ENCODE data around the gene EGLN1. TPM values are rescaled to one million over a fixed set of nuclear protein-coding genes. Genes with fewer than 3 reads are reported as not detected.
A peak's percentile ranks its signal among the peaks of the same experiment; 100 is the strongest.

The EGLN1 gene
- total RNA-seq, 2 experiments from 2014 or later: 19.0 to 36.6 TPM

DNA sequence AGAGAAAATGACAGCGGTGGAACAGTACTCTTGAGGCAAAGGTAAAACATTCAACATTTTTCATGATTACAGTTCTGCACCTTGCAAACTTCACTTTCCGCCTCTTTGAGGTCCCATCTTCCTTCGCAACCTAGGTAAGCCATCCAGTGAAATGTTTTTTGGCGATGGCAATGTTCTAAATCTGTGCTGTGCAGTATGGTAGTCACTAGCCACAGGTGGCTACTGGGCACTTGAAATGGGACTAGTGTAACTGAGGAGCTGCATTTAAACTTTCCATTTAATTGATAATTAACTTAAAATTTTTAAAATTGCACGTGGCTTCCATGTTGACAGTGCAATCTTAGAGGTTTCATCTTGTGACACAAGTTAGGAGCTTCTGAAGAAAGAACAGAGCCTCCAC, 97.4 kb downstream of the EGLN1 start:
- POLR2A ChIA-PET: interaction anchor here (0.9 to 1.9 kb wide), 2 partner anchors 10 to 13 kb away, joined by 3 to 10 read pairs; partner anchors contain the start of gene EXOC8
- Histone ChIP-seq H3K9me2 (ENCODE audit: insufficient read depth, low read length) (no peaks in the 10 kb centered on the region), H3K27ac (ENCODE audit: low read depth, low read length, poor library complexity, severe bottlenecking) (no peak overlapping the region), H3K36me3 (ENCODE audit: insufficient read depth, low read length) (no peaks in the 10 kb centered on the region), H3K9me3 (ENCODE audit: low read length) (no peaks in the 10 kb centered on the region), H3K4me1 (ENCODE audit: insufficient read depth, low read length, poor library complexity, severe bottlenecking) (no peaks in the 10 kb centered on the region), H3K4me3 (ENCODE audit: low read depth, low read length, poor library complexity, severe bottlenecking) (no peak overlapping the region), H3K4me2 (ENCODE audit: low read length) (no peak overlapping the region), H2AFZ (ENCODE audit: low read length) (no peak overlapping the region), H4K20me1 (ENCODE audit: insufficient read depth, low read length) (0 out of 2 replicates have a peak, but pooled peaks cover 4% of the 10 kb centered on the region), H3K79me2 (ENCODE audit: insufficient read depth, low read depth, low read length) (no peaks in the 10 kb centered on the region)
- CTCF ChIA-PET (ENCODE audit: unreplicated experiment): no interaction called here
- no TSS peak for BruUV-seq (replicated peaks)
- intact Hi-C loops (cut with micrococcal nuclease; ENCODE audit: unreplicated experiment): no loop called here
- DNase-seq (ENCODE audit: low spot score): no peak
- no peak for TF ChIP-seq EZH2phosphoT487 (IDR thresholded peaks at IDR 0.05; ENCODE audit: borderline replicate concordance, low read depth, low read length)
- TF ChIP-seq, protein P1, sequence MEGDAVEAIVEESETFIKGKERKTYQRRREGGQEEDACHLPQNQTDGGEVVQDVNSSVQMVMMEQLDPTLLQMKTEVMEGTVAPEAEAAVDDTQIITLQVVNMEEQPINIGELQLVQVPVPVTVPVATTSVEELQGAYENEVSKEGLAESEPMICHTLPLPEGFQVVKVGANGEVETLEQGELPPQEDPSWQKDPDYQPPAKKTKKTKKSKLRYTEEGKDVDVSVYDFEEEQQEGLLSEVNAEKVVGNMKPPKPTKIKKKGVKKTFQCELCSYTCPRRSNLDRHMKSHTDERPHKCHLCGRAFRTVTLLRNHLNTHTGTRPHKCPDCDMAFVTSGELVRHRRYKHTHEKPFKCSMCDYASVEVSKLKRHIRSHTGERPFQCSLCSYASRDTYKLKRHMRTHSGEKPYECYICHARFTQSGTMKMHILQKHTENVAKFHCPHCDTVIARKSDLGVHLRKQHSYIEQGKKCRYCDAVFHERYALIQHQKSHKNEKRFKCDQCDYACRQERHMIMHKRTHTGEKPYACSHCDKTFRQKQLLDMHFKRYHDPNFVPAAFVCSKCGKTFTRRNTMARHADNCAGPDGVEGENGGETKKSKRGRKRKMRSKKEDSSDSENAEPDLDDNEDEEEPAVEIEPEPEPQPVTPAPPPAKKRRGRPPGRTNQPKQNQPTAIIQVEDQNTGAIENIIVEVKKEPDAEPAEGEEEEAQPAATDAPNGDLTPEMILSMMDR (conservative IDR thresholded peaks at IDR 0.05; ENCODE audit: low read length): no peak

DNA sequence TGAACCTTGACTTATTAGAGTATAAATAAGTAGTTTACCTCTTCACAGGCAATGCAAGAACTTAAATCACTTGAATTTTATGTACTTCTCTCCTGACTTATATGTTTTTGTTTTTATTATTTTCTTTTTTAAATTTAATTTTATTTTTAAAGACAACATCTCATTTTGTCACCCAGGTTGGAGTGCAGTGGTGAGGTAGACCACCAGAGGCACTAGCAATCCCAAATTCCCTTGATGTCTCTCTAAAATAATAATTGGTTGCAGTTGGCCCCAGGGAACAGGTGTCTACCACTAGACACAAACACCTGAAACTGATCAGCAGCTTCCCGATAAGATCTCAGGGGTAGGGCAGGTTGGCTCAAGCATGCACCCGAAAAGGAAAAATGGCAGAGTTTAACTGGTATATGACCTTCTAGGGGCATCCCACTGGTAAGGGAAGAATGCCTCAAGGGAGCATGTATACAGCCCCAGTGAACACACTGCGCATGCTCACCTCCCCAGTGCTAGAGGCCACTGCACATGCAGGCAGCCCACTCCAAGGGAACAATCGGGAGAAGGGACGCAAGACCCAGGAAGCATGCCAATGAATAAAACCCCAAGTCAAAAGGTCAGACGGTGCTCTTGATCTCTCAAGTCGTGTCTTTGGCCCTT, 99.1 kb downstream of the EGLN1 start:
- Histone ChIP-seq H3K36me3 (ENCODE audit: insufficient read depth, low read length) (no peaks in the 10 kb centered on the region), H2AFZ (ENCODE audit: low read length) (no peak overlapping the region), H3K9me3 (ENCODE audit: low read length) (no peaks in the 10 kb centered on the region), H3K4me3 (ENCODE audit: low read depth, low read length, poor library complexity, severe bottlenecking) (no peak overlapping the region), H3K4me1 (ENCODE audit: insufficient read depth, low read length, poor library complexity, severe bottlenecking) (no peaks in the 10 kb centered on the region), H4K20me1 (ENCODE audit: insufficient read depth, low read length) (0 out of 2 replicates have a peak, but pooled peaks cover 4% of the 10 kb centered on the region), H3K27ac (ENCODE audit: low read depth, low read length, poor library complexity, severe bottlenecking) (no peak overlapping the region), H3K9me2 (ENCODE audit: insufficient read depth, low read length) (no peaks in the 10 kb centered on the region), H3K4me2 (ENCODE audit: low read length) (no peak overlapping the region), H3K79me2 (ENCODE audit: insufficient read depth, low read depth, low read length) (no peaks in the 10 kb centered on the region)
- ChIA-PET CTCF (ENCODE audit: unreplicated experiment) (no interaction called here), POLR2A (no interaction called here)
- no peak for TF ChIP-seq EZH2phosphoT487 (IDR thresholded peaks at IDR 0.05; ENCODE audit: borderline replicate concordance, low read depth, low read length)
- TF ChIP-seq, protein P1 (conservative IDR thresholded peaks at IDR 0.05; ENCODE audit: low read length): peak; percentile 44; the same call in 1 of the 2 replicates
- BruUV-seq (replicated peaks): no TSS peak
- DNase-seq (ENCODE audit: low spot score): no peak
- intact Hi-C loops (cut with micrococcal nuclease; ENCODE audit: unreplicated experiment): no loop called here

DNA sequence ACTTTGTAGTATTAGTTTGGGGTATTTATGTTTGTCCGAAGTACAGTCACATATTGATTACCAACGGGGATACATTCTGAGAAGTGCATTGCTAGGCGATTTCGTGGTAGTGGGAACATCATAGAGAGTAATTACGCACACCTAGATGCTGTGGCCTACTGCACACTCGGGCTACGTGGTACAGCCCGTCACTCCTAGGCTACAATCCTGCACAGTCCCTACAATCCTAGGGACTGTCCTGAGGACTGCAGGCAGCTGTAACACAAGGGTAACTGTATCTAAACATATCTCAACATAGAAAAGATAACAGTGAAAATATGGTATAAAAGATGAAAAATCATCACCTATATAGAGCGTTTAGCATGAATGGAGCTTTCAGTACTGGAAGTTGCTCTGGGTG, 103.0 kb downstream of the EGLN1 start:
- no peaks in the 10 kb centered on the region for H3K36me3 ChIP-seq (ENCODE audit: insufficient read depth, low read length)
- H3K4me3 ChIP-seq (ENCODE audit: low read depth, low read length, poor library complexity, severe bottlenecking): no peak overlapping the region
- no peak overlapping the region for H3K27ac ChIP-seq (ENCODE audit: low read depth, low read length, poor library complexity, severe bottlenecking)
- no TSS peak for BruUV-seq (replicated peaks)
- POLR2A ChIA-PET: interaction anchor here (1.2 kb wide), 1 partner anchor 260 kb away, joined by 3 read pairs; no protein-coding TSS in a partner anchor
- no peak overlapping the region for H3K4me2 ChIP-seq (ENCODE audit: low read length)
- no peaks in the 10 kb centered on the region for H3K79me2 ChIP-seq (ENCODE audit: insufficient read depth, low read depth, low read length)
- H3K9me3 ChIP-seq (ENCODE audit: low read length): no peaks in the 10 kb centered on the region
- no peaks in the 10 kb centered on the region for H4K20me1 ChIP-seq (ENCODE audit: insufficient read depth, low read length)
- H2AFZ ChIP-seq (ENCODE audit: low read length): no peak overlapping the region
- H3K4me1 ChIP-seq (ENCODE audit: insufficient read depth, low read length, poor library complexity, severe bottlenecking): no peaks in the 10 kb centered on the region
- TF ChIP-seq EZH2phosphoT487 (IDR thresholded peaks at IDR 0.05; ENCODE audit: borderline replicate concordance, low read depth, low read length): no peak
- TF ChIP-seq, protein P1 (conservative IDR thresholded peaks at IDR 0.05; ENCODE audit: low read length): no peak
- H3K9me2 ChIP-seq (ENCODE audit: insufficient read depth, low read length): no peaks in the 10 kb centered on the region
- CTCF ChIA-PET (ENCODE audit: unreplicated experiment): no interaction called here
- intact Hi-C loops (cut with micrococcal nuclease; ENCODE audit: unreplicated experiment): loop anchor here (5.0 kb wide), 1 partner anchor 273 kb away; no protein-coding TSS in a partner anchor
- DNase-seq (ENCODE audit: low spot score): no peak
